ENCODE results near the gene SULT4A1. TPM values are rescaled to one million over a fixed set of nuclear protein-coding genes. Genes with fewer than 3 reads are reported as not detected.
"Not testable (repeated sequence)": the region's sequence is repeated elsewhere in the genome, so short reads cannot be mapped to it uniquely, and the experiment has no call there.

SULT4A1 gene, protein sequence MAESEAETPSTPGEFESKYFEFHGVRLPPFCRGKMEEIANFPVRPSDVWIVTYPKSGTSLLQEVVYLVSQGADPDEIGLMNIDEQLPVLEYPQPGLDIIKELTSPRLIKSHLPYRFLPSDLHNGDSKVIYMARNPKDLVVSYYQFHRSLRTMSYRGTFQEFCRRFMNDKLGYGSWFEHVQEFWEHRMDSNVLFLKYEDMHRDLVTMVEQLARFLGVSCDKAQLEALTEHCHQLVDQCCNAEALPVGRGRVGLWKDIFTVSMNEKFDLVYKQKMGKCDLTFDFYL
- total RNA-seq, result under 1 TPM in 2 of 4 donors, not detected in 2; 0.25 to 0.46 TPM

DNA sequence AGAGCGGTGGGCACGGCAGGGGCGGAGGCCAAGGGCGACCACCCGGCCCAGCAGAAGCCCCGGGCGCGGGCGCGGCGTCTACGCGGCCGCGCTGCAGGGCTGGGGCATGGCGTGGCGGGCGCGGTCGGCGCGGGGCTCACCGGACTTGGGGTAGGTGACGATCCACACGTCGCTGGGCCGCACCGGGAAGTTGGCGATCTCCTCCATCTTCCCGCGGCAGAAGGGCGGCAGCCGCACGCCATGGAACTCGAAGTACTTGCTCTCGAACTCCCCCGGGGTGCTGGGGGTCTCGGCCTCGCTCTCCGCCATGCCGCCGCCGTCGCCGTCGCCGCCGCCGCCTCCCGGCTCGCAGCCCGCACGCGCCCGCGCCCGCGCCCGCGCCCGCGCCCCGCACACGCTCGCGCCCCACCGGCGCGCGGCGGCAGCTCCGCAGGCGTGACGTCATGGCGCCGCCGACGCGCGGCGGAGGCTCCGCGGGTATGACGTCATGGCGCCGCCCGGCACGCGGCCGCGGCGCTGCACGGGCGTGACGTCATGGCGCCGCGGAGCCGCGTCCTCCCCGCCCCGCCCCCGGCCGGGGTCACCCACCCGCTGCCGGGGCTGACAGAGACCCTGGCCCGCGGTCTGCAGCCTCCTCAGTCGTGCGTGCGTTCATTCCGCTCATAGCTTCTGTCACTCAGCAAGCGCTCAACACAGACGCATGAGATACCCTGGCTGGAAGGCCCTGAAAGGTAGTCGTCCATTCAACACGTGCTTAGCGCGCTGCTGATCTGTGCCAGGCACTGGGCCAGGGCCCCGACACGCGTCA, at the start of gene SULT4A1:
TSS of gene SULT4A1 (minus strand) at position 440 of the 808 bp plus-strand sequence. CDS start at position 309, 131 bp downstream.
- DNase-seq (ENCODE audit: low spot score), result no peak
- TF ChIP-seq, protein P1, sequence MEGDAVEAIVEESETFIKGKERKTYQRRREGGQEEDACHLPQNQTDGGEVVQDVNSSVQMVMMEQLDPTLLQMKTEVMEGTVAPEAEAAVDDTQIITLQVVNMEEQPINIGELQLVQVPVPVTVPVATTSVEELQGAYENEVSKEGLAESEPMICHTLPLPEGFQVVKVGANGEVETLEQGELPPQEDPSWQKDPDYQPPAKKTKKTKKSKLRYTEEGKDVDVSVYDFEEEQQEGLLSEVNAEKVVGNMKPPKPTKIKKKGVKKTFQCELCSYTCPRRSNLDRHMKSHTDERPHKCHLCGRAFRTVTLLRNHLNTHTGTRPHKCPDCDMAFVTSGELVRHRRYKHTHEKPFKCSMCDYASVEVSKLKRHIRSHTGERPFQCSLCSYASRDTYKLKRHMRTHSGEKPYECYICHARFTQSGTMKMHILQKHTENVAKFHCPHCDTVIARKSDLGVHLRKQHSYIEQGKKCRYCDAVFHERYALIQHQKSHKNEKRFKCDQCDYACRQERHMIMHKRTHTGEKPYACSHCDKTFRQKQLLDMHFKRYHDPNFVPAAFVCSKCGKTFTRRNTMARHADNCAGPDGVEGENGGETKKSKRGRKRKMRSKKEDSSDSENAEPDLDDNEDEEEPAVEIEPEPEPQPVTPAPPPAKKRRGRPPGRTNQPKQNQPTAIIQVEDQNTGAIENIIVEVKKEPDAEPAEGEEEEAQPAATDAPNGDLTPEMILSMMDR (IDR thresholded peaks at IDR 0.05), result no peak
- ATAC-seq (ENCODE audit: low FRiP score), result no peak

DNA sequence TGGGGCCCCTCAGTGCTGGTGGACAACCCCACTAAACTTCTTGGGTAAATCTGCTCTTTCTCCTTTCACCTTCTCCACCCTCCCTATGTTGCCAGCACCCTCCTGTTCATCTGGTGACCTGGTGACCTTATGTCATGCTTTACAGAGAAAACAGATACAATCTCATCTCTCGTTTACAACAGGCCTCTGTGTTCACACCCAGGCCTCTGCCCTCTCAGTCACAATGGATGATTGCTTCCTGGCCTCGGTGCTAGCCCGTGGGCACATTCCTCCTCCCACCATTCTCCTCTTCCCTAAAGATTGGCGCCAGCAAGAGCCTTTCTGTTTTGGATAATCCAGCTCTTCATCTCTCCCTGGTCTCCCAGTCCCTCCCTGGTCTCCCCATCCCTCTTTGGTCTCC, 49.0 kb upstream of the SULT4A1 start:
- TF ChIP-seq, protein P1 (IDR thresholded peaks at IDR 0.05), result no peak
- ATAC-seq (ENCODE audit: low FRiP score) (no peak), DNase-seq (ENCODE audit: low spot score) (no peak)

DNA sequence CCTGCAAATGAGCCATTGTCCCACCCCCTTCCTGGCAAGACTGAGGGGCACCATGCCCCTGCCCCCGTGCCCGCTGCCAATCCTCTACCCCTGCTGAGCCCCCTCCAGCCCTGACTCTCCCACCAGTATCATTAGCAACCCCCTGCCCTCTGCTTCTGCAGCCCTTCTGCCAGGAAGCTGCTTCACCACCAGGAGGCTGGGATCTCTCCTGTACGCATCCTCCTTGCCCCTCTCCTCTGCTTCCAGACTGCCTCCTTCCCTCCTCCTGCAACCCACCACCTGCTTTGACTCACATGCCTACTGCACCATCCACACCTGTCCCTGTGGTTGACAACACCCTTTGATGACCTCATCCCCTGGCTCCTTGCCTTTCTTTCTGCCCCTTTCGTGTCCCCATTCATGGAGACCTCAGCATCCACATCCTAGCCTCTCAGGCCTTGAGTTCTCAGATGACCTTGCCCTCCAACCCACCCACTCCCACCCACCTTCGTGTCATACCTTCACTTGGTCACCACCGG, 47.9 kb upstream of the SULT4A1 start:
- TF ChIP-seq, protein P1 (IDR thresholded peaks at IDR 0.05), result no peak
- DNase-seq (ENCODE audit: low spot score) (no peak), ATAC-seq (ENCODE audit: low FRiP score) (no peak)

DNA sequence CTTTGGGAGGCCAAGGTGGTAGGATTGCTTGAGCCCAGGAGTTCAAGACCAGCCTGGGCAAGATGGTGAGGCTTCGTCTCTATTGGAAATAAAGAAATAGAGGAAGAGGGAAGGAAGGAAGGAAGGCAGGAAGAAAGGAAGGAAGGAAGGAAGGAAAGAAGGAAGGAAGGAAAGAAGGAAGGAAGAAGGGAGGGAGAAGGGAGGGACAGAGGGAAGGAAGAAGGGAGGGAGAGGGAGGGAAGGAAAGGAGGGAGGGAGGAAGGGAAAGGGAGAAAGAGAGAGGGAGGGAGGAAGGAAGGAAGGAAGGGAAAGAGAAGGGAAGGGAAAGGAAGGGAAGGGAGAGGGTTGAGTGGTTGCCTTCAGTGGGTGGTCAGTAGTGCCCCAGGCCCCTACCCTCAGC, 47.4 kb upstream of the SULT4A1 start:
- ATAC-seq (ENCODE audit: low FRiP score) (no peak), DNase-seq (ENCODE audit: low spot score) (no peak)
- TF ChIP-seq, protein P1 (IDR thresholded peaks at IDR 0.05), result no peak

DNA sequence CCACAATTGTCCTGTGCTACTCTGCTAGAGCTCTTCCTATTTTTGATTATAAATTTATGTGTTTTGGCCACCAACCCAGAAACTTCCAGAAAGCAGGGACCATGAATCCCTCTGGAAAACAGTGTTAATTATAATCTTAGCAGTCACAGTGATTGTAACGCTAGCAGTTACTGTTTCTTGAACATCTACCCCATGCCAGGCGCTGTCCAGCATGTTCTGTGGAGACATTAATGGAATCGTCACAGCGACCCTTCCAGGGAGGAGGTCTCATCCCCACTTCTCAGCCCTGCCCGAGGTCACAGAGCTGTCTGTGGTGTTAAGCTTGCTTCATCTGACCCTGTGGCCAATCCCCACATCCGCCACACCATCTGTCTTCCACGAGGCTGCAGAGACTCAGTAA, 43.4 kb upstream of the SULT4A1 start:
- TF ChIP-seq, protein P1 (IDR thresholded peaks at IDR 0.05), result no peak
- ATAC-seq (ENCODE audit: low FRiP score), result no peak

DNA sequence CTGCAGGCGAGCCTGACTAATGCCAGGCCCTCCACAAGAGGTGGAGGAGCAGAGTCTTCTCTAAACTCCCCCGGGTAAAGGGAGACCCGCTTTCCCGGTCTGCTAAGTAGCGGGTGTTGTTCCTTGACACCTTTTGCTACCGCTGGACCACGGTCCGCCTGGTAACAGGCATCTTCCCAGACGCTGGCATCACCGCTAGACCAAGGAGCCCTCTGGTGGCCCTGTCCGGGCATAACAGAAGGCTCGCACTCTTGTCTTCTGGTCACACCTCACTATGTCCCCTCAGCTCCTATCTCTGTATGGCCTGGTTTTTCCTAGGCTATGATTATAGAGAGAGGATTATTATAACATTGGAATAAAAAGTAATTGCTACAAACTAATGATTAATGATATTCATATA, 42.1 kb upstream of the SULT4A1 start:
- not testable (repeated sequence) for ATAC-seq (ENCODE audit: low FRiP score); DNase-seq (ENCODE audit: low spot score)

More for the DNA sequence above, 43.4 kb upstream of the SULT4A1 start:
- no peak for DNase-seq (ENCODE audit: low spot score)

DNA sequence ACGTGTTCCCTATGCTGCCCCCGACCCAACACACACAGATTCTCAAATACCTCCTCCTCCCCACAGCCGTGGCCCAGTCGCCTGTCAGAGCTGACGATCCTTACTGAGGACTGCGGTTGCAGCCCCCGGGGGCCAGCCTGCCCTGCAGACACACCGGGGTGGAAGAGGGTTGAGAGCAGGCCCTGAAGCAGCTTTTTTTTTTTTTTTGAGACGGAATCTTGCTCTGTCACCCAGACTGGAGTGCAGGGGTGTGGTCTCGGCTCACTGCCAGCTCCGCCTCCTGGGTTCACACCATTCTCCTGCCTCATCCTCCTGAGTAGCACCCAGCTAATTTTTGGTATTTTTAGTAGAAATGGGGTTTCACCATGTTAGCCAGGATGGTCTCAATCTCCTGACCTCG, 40.7 kb upstream of the SULT4A1 start:
- ATAC-seq (ENCODE audit: low FRiP score); DNase-seq (ENCODE audit: low spot score): not testable (repeated sequence)
